GM12878 (cell line): ENCODE data around the gene MAD2L2. TPM values are rescaled to one million over a fixed set of nuclear protein-coding genes. Genes with fewer than 3 reads are reported as not detected.

Source experiments
- ATAC-seq: fragments of 200-7000 bp; cut with Tn5 transposase; 3 replicates; pipeline ENCODE4 v1.9.1; 2020; ENCODE audit warnings: mild to moderate bottlenecking, moderate library complexity
- BruUV-seq: library from RNA; stranded (reverse); fragments of 400-500 nt; replicated peaks from 2 replicates; lab custom pipeline; 2021; lab: Mats Ljungman, UMichigan
- CTCF ChIA-PET: fragments of 300-600 bp; sonication (Branson Sonifier 250); formaldehyde crosslinking; extraction: SDS; loops from one replicate; lab custom pipeline; 2021; ENCODE audit warnings: inconsistent platforms; lab: Yijun Ruan, JAX
- POLR2A ChIA-PET: fragments of 350-600 bp; formaldehyde crosslinking; extraction: SDS; loops from one replicate; lab custom pipeline; 2021; ENCODE audit warnings: inconsistent platforms; lab: Charles Lee
- RAD21 ChIA-PET: fragments of 300-600 bp; sonication (Branson Sonifier 250); formaldehyde crosslinking; loops from one replicate; lab custom pipeline; 2023; ENCODE audit warnings: antibody characterized with exemption; ENCODE audit not compliant: unreplicated experiment; lab: Charles Lee
- SMC1A ChIA-PET: fragments of 300-600 bp; sonication (Branson Sonifier 250); formaldehyde crosslinking; loops from one replicate; lab custom pipeline; 2023; ENCODE audit not compliant: unreplicated experiment, uncharacterized antibody; lab: Charles Lee
- DNase-seq: peaks from one replicate; pipeline ENCODE4 v3.0.0-alpha.2; 2011; ENCODE audit warnings: low read depth, low spot score
- FAIRE-seq: peaks from 3 replicates; lab custom pipeline; 2011; peaks lifted over from hg19 to GRCh38; lab: Jason Lieb, UNC
- H2AFZ ChIP-seq: 2 replicates; pipeline ENCODE4 v1.6.0; 2011; ENCODE audit warnings: low read depth, low read length, control low read depth; ENCODE audit not compliant: control insufficient read depth
- H3K27ac ChIP-seq: 2 replicates; pipeline ENCODE4 v1.5.1; 2011; ENCODE audit warnings: control low read depth; ENCODE audit not compliant: control insufficient read depth, insufficient read depth
- H3K27me3 ChIP-seq, 2 experiments: replicated peaks in 1 of 2; 2 replicates each; pipeline versions ENCODE4 v1.6.0 to v1.6.1; 2011; ENCODE audit warnings: low read length in 1 of 2; ENCODE audit not compliant: control insufficient read depth in 2 of 2, insufficient read depth in 2 of 2
- H3K36me3 ChIP-seq, 2 experiments: 2 replicates each; pipeline ENCODE4 v1.5.1; 2011; ENCODE audit warnings: low read length in 1 of 2; ENCODE audit not compliant: control insufficient read depth in 2 of 2, insufficient read depth in 2 of 2
- H3K4me1 ChIP-seq: 2 replicates; pipeline ENCODE4 v1.6.1; 2011; ENCODE audit warnings: mild to moderate bottlenecking, low read length, moderate library complexity, mixed read lengths; ENCODE audit not compliant: control insufficient read depth, insufficient read depth
- H3K4me2 ChIP-seq: 2 replicates; pipeline ENCODE4 v1.6.0; 2011; ENCODE audit warnings: control low read depth; ENCODE audit not compliant: control insufficient read depth, insufficient read depth
- H3K4me3 ChIP-seq: fragments of 200-600 bp; sonication (generic); 2 replicates; pipeline ENCODE4 v1.5.1; 2016
- H3K79me2 ChIP-seq: 2 replicates; pipeline ENCODE4 v1.6.0; 2011; ENCODE audit warnings: low read length; ENCODE audit not compliant: control insufficient read depth, insufficient read depth
- H3K9ac ChIP-seq: 2 replicates; pipeline ENCODE4 v1.8.0; 2011; ENCODE audit warnings: low read length, control low read depth, mixed read lengths; ENCODE audit not compliant: control insufficient read depth, insufficient read depth
- H3K9me3 ChIP-seq: replicated peaks from 3 replicates; pipeline ENCODE4 v1.5.1; 2011; ENCODE audit warnings: mild to moderate bottlenecking, low read length; ENCODE audit not compliant: control insufficient read depth, insufficient read depth
- H4K20me1 ChIP-seq: 2 replicates; pipeline ENCODE4 v1.6.0; 2011; ENCODE audit not compliant: control insufficient read depth, insufficient read depth
- BACH1 ChIP-seq: fragments of 450-650 bp; IDR thresholded peaks from 2 replicates; pipeline ENCODE4 v1.6.1; 2017; ENCODE audit warnings: mild to moderate bottlenecking, borderline replicate concordance
- BHLHE40 ChIP-seq, 2 experiments: fragments of 450-650 bp in 1 of 2; IDR thresholded peaks; 2 replicates each; pipeline ENCODE4 v1.6.1; 2011 to 2017; ENCODE audit warnings: low read depth in 2 of 2, borderline replicate concordance in 1 of 2, improper control_type of control experiment in 1 of 2, low read length in 1 of 2, mild to moderate bottlenecking in 1 of 2
- ETV6 ChIP-seq, 2 experiments: fragments of 450-650 bp in 1 of 2; IDR thresholded peaks in 1 of 2; conservative IDR thresholded peaks in 1 of 2; 2 replicates each; pipeline ENCODE4 v1.6.1; 2014; ENCODE audit warnings: antibody characterized with exemption in 1 of 2, borderline replicate concordance in 1 of 2, low read depth in 1 of 2, mild to moderate bottlenecking in 1 of 2, moderate library complexity in 1 of 2
- FOXM1 ChIP-seq: IDR thresholded peaks from 2 replicates; pipeline ENCODE4 v1.6.1; 2012; ENCODE audit warnings: low read depth, mild to moderate bottlenecking, inconsistent platforms, low read length, moderate library complexity
- GATAD2B ChIP-seq: fragments of 450-650 bp; conservative IDR thresholded peaks from 2 replicates; pipeline ENCODE4 v1.6.1; 2017; ENCODE audit warnings: low read depth, mild to moderate bottlenecking, moderate library complexity
- IKZF1 ChIP-seq: fragments of 450-650 bp; conservative IDR thresholded peaks from 2 replicates; pipeline ENCODE4 v1.6.1; 2017; ENCODE audit warnings: antibody characterized with exemption, mild to moderate bottlenecking
- MEF2B ChIP-seq: fragments of 450-650 bp; IDR thresholded peaks from 2 replicates; pipeline ENCODE4 v1.6.1; 2018; ENCODE audit warnings: mild to moderate bottlenecking, moderate library complexity; ENCODE audit not compliant: partially characterized antibody, poor library complexity, severe bottlenecking
- POLR2A ChIP-seq: IDR thresholded peaks from 2 replicates; pipeline ENCODE4 v1.6.1; 2011; ENCODE audit warnings: low read depth, mild to moderate bottlenecking, low read length
- RAD21 ChIP-seq: IDR thresholded peaks from 2 replicates; pipeline ENCODE4 v1.6.1; 2011; ENCODE audit warnings: mild to moderate bottlenecking, low read depth, low read length, moderate library complexity; ENCODE audit not compliant: insufficient read depth
- SMC3 ChIP-seq: IDR thresholded peaks from 2 replicates; pipeline ENCODE4 v1.6.1; 2011; ENCODE audit warnings: low read length, improper control_type of control experiment, borderline replicate concordance
- SP1 ChIP-seq: IDR thresholded peaks from one replicate; pipeline ENCODE4 v1.6.1; 2011; ENCODE audit warnings: low read depth, low read length
- TCF3 ChIP-seq: IDR thresholded peaks from 2 replicates; pipeline ENCODE4 v1.6.1; 2012; ENCODE audit warnings: low read depth, mild to moderate bottlenecking, low read length, borderline replicate concordance; ENCODE audit not compliant: insufficient read depth
- YY1 ChIP-seq: IDR thresholded peaks from 2 replicates; pipeline ENCODE4 v1.6.1; 2011; ENCODE audit warnings: low read depth, mild to moderate bottlenecking, low read length
- ZNF217 ChIP-seq: fragments of 450-650 bp; IDR thresholded peaks from 2 replicates; pipeline ENCODE4 v1.6.1; 2017; ENCODE audit warnings: antibody characterized with exemption, mild to moderate bottlenecking
- WGBS: methylation state at CpG from one replicate; pipeline ENCODE4 v1.1.6; 2016; ENCODE audit warnings: low lambda C conversion rate; ENCODE audit not compliant: insufficient replicate concordance, insufficient coverage; ENCODE audit errors: missing lambda C conversion rate; 5-methylcytosine and 5-hydroxymethylcytosine counted together
- in situ Hi-C: fragments of 300-500 bp; cut with MboI; formaldehyde crosslinking; loops from 9 replicates; pipeline ENCODE4 v1.14.3; 2018; ENCODE audit warnings: mixed read lengths
- intact Hi-C: fragments of 100-400 bp; cut with micrococcal nuclease; formaldehyde crosslinking; loops from one replicate; pipeline ENCODE4 v1.14.2; 2022; ENCODE audit not compliant: unreplicated experiment
- polyA plus RNA-seq, 11 experiments: library from polyadenylated mRNA; depleted of rRNA in 4 of 11; unstranded in 6 of 11; stranded (reverse) in 5 of 11; fragments of >200 nt; fragmentation: Nextera tagmentation in 4 of 11; fragmentation: Illumina TruSeq in 1 of 11; extraction: Ambion mirVana in 4 of 11; extraction: Trizol in 1 of 11; gene quantifications; 1 replicate in 1 of 11; 2 replicates in 10 of 11; pipeline versions ENCODE4 v1.2.1 to v1.2.3, GENCODE V29; 2011 to 2016; ENCODE audit warnings: inconsistent platforms in 2 of 11, missing spikeins in 2 of 11, low read depth in 1 of 11
- total RNA-seq, 4 experiments: library from RNA; depleted of rRNA in 3 of 4; stranded (reverse); fragments of >200 nt in 3 of 4; fragmentation: Illumina TruSeq in 1 of 4; extraction: Trizol in 1 of 4; gene quantifications; 2 replicates each; pipeline versions ENCODE4 v1.2.1 to v1.2.3, GENCODE V29; 2013 to 2021
- TF ChIP-seq, protein P1 (sequence below): IDR thresholded peaks from 2 replicates; pipeline ENCODE4 v1.6.1; 2012; ENCODE audit warnings: low read depth, low read length, improper control_type of control experiment
- TF ChIP-seq, protein P2 (sequence below), 3 experiments: IDR thresholded peaks in 2 of 3; conservative IDR thresholded peaks in 1 of 3; 2 replicates each; pipeline ENCODE4 v1.5.1; 2011; ENCODE audit warnings: low read depth in 3 of 3, low read length in 3 of 3, mild to moderate bottlenecking in 3 of 3, control low read depth in 2 of 3, moderate library complexity in 2 of 3, inconsistent platforms in 1 of 3, mixed read lengths in 1 of 3; ENCODE audit not compliant: control insufficient read depth in 2 of 3, insufficient read depth in 1 of 3; ENCODE audit errors: extremely low read depth in 1 of 3

MAD2L2 gene
- total and polyA plus RNA-seq, 10 of the 15 experiments (the other 5 are each of a cell fraction or from before 2014, with no cell fraction given): 3.5 to 95.0 (median 53.2) TPM

DNA sequence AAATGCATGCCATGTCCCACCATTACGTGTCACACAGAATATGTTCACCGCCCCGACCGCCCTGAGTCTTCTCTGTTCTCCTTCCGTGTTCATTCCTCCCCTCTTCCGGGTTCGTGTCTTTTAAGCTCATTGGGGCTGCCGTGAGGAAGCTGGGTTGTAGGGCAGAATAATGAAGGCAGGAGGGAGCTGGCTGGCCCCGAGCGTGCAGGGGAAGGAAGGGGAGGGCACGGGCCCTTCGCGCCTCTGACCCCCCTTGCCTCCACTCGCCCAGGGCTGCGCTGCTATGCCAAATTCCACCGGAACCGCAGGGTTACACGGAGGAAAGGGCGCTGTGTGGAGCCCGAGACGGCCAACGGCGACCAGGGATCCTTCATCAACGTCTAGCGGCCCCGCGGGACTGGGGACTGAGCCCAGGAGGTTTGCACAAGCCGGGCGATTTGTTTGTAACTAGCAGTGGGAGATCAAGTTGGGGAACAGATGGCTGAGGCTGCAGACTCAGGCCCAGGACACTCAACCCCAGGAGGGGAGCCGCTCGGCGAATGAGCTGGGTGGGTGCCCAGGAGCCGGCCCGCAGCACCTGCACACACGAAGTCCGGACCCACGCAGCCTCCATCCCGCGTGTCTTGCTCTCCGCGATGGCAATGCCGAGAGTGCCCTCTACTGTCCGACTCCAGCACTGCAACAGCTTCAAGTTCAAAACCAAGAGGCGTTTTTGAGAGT lies 38.5 kb upstream of the MAD2L2 start:
- ChIA-PET SMC1A (interaction anchor here (0.6 to 2.6 kb wide), 8 partner anchors 11 to 86 kb away, joined by 3 to 14 read pairs (median 4); partner anchors contain the start of gene FBXO6), POLR2A (interaction anchor here (1.1 kb wide), 1 partner anchor 56 kb away, joined by 4 read pairs; the partner anchor contains the start of gene FBXO6)
- in situ Hi-C loops: loop anchor here (5.0 kb wide), 1 partner anchor 62 kb away; no protein-coding TSS in a partner anchor
- Histone ChIP-seq H3K4me3 (peak overlapping the region; percentile 57; the same call in 1 of the 2 replicates), H3K79me2 (no peaks in the 10 kb centered on the region), H3K27ac (no peak overlapping the region), H2AFZ (peak overlapping the region; percentile 92), H3K4me2 (peak overlapping the region; percentile 89), H3K4me1 (peaks cover 5% of the 10 kb centered on the region; the same call in 1 of the 2 replicates), H3K27me3 (no peaks in the 10 kb centered on the region), H3K9ac (peak overlapping the region; percentile 55; the same call in 1 of the 2 replicates), H3K9me3 (no peaks in the 10 kb centered on the region), H3K36me3 (no peaks in the 10 kb centered on the region)
- BruUV-seq: no TSS peak
- ATAC-seq (peak; percentile 91), DNase-seq (no peak)
- intact Hi-C loops: loop anchor here (1.0 kb wide), 1 partner anchor 69 kb away; no protein-coding TSS in a partner anchor
- TF ChIP-seq TCF3 (0 out of 2 replicates have a peak, but pooled peaks have one; percentile 50), BACH1 (peak; percentile 77; the same call in 1 of the 2 replicates), POLR2A (peak; percentile 53; the same call in 1 of the 2 replicates), YY1 (peak; percentile 44; the same call in 1 of the 2 replicates), RAD21 (peak; percentile 91), GATAD2B (0 out of 2 replicates have a peak, but pooled peaks have one; percentile 68), ZNF217 (no peak), SP1 (no peak), IKZF1 (peak; percentile 36; the same call in 1 of the 2 replicates), SMC3 (peak; percentile 79; the same call in 1 of the 2 replicates), ETV6 (conservative IDR thresholded peaks at IDR 0.05 in 1 of 2, IDR thresholded peaks at IDR 0.05 in 1 of 2; ENCODE audit: borderline replicate concordance in 1 of 2, low read depth in 1 of 2) (0 out of 4 replicates have a peak, but pooled peaks of 1 of the 2 experiments have one; percentile 23), FOXM1 (no peak), MEF2B (no peak), BHLHE40 (IDR thresholded peaks at IDR 0.05; ENCODE audit: borderline replicate concordance in 1 of 2, low read depth in 2 of 2, low read length in 1 of 2) (peak; percentile 27 to 29; a peak in 1 of 4 replicates)
- TF ChIP-seq, protein P1, sequence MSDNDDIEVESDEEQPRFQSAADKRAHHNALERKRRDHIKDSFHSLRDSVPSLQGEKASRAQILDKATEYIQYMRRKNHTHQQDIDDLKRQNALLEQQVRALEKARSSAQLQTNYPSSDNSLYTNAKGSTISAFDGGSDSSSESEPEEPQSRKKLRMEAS: 0 out of 2 replicates have a peak, but pooled peaks have one; percentile 33
- TF ChIP-seq, protein P2, sequence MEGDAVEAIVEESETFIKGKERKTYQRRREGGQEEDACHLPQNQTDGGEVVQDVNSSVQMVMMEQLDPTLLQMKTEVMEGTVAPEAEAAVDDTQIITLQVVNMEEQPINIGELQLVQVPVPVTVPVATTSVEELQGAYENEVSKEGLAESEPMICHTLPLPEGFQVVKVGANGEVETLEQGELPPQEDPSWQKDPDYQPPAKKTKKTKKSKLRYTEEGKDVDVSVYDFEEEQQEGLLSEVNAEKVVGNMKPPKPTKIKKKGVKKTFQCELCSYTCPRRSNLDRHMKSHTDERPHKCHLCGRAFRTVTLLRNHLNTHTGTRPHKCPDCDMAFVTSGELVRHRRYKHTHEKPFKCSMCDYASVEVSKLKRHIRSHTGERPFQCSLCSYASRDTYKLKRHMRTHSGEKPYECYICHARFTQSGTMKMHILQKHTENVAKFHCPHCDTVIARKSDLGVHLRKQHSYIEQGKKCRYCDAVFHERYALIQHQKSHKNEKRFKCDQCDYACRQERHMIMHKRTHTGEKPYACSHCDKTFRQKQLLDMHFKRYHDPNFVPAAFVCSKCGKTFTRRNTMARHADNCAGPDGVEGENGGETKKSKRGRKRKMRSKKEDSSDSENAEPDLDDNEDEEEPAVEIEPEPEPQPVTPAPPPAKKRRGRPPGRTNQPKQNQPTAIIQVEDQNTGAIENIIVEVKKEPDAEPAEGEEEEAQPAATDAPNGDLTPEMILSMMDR (IDR thresholded peaks at IDR 0.05 in 2 of 3, conservative IDR thresholded peaks at IDR 0.05 in 1 of 3; ENCODE audit: control insufficient read depth in 2 of 3, extremely low read depth in 1 of 3, insufficient read depth in 1 of 3, low read depth in 3 of 3, low read length in 3 of 3): peak; percentile 91 to 98 (median 97)
- TF ChIP-seq, all 136 proteins: peak for 12
- RAD21 ChIA-PET: interaction anchor here (0.6 to 3.1 kb wide), 11 partner anchors 37 to 682 kb away, joined by 3 to 28 read pairs (median 5); partner anchors contain the start of gene FBXO6
- H4K20me1 ChIP-seq: no peaks in the 10 kb centered on the region
- peak; percentile 92 for FAIRE-seq
- WGBS: 3% methylated on average over 44 of the region's 44 CpGs
- CTCF ChIA-PET: interaction anchor here (0.6 to 3.9 kb wide), 24 partner anchors 10 to 1075 kb away, joined by 3 to 36 read pairs (median 6); partner anchors contain the start of genes AGTRAP, FBXO2 and FBXO6
